Ectodermal cell (in vitro differentiated cells): ENCODE measurements around the gene ARL6. TPM values are rescaled to one million over a fixed set of nuclear protein-coding genes. Genes with fewer than 3 reads are reported as not detected.

Source experiments
- H3K27ac ChIP-seq: 2 replicates; pipeline ENCODE4 v1.7.0; 2013; ENCODE audit warnings: mild to moderate bottlenecking, low read depth, low read length; ENCODE audit not compliant: insufficient read depth, poor library complexity, severe bottlenecking
- H3K27me3 ChIP-seq: 2 replicates; pipeline ENCODE4 v1.7.0; 2013; ENCODE audit warnings: mild to moderate bottlenecking, low read length; ENCODE audit not compliant: insufficient read depth, control insufficient read depth, poor library complexity, severe bottlenecking
- H3K36me3 ChIP-seq: one replicate; pipeline ENCODE4 v1.7.0; 2013; ENCODE audit warnings: low read length; ENCODE audit not compliant: control insufficient read depth, insufficient read depth
- H3K4me1 ChIP-seq: one replicate; pipeline ENCODE4 v1.7.0; 2013; ENCODE audit warnings: low read length; ENCODE audit not compliant: control insufficient read depth, insufficient read depth
- H3K4me3 ChIP-seq: 2 replicates; pipeline ENCODE4 v1.7.0; 2013; ENCODE audit warnings: low read depth, low read length, control low read depth; ENCODE audit not compliant: insufficient read depth
- H3K9me3 ChIP-seq: 2 replicates; pipeline ENCODE4 v1.7.0; 2013; ENCODE audit warnings: mild to moderate bottlenecking, low read length, moderate library complexity; ENCODE audit not compliant: control insufficient read depth
- WGBS, 2 experiments: methylation state at CpG; one replicate each; pipeline ENCODE4 v1.1.7; 2013; ENCODE audit warnings: missing lambda C conversion rate in 2 of 2; 5-methylcytosine and 5-hydroxymethylcytosine counted together
- polyA plus RNA-seq, 4 experiments: library from polyadenylated mRNA; stranded (reverse); fragments of 50-300 nt; gene quantifications; one replicate each; pipeline ENCODE4 v1.2.3, GENCODE V29; 2013

The ARL6 gene
- polyA plus RNA-seq (2013, experiment 1 of 4): 13.1 TPM
- 12.2 TPM for polyA plus RNA-seq (2013, experiment 2 of 4)
- 9.6 TPM for polyA plus RNA-seq (2013, experiment 3 of 4)
- 8.7 TPM for polyA plus RNA-seq (2013, experiment 4 of 4)

GRCh38 chr3:97764407-97765238 lies at the start of gene ARL6:
Gene ARL6, plus strand, starts transcription at chr3:97764758. Its CDS starts 3,350 bp downstream, at chr3:97768108.
- 0 to 1% methylated on average over 46 of the region's 46 CpGs for WGBS, 2 experiments
- peak within 1 kb of the TSS; percentile 81 for H3K4me3 ChIP-seq
- no peaks in the 10 kb centered on the region for H3K27me3 ChIP-seq
- H3K27ac ChIP-seq: peak within 1 kb of the TSS; percentile 81
- peaks cover 2% of the 10 kb centered on the region for H3K4me1 ChIP-seq
- no peaks in the 10 kb centered on the region for H3K36me3 ChIP-seq
- no peaks in the 10 kb centered on the region for H3K9me3 ChIP-seq

DNA sequence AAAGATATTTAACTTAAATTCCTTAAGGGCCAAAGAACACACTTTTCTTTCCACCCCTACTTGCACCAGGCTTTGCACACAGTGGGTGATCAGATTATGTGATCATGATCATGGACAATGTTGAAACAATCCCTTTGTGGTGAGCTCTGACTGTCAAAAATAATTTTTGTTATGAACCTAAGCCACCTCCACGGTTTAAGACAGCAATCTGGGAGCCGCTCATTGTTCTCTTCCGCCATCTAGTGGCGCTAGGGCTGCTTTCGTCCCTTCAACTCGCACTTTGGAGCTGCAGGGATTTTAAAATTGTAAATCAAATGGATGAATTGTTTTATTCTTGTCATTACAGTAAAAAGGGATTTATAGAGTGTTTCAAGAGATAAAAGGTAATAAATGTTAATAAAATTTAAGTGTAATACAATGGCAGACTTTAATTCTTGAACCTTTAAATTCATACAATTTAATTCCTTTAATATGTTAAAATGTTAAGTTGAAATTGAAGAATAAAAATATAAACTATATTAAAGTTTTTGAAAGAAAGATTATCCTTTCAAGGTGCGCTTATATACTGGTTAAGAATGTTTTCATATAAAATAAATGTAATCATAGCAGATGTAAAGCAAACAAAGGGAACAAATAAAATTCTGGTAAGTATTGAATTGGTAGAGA lies 45.3 kb upstream of the ARL6 start:
- 0 to 7% methylated on average over 6 to 7 of the region's 7 CpGs for WGBS, 2 experiments
- no peaks in the 10 kb centered on the region for H3K4me1 ChIP-seq
- no peaks in the 10 kb centered on the region for H3K27me3 ChIP-seq
- no peaks in the 10 kb centered on the region for H3K36me3 ChIP-seq
- no peaks in the 10 kb centered on the region for H3K9me3 ChIP-seq
- H3K4me3 ChIP-seq: no peak overlapping the region
- no peak overlapping the region for H3K27ac ChIP-seq

GRCh38 chr3:97720417-97720816 lies 44.1 kb upstream of the ARL6 start:
- WGBS, 2 experiments: 87 to 89% methylated on average over 2 of the region's 2 CpGs
- no peaks in the 10 kb centered on the region for H3K4me1 ChIP-seq
- H3K27me3 ChIP-seq: no peaks in the 10 kb centered on the region
- H3K9me3 ChIP-seq: no peaks in the 10 kb centered on the region
- H3K27ac ChIP-seq: no peak overlapping the region
- no peaks in the 10 kb centered on the region for H3K36me3 ChIP-seq
- no peak overlapping the region for H3K4me3 ChIP-seq

DNA sequence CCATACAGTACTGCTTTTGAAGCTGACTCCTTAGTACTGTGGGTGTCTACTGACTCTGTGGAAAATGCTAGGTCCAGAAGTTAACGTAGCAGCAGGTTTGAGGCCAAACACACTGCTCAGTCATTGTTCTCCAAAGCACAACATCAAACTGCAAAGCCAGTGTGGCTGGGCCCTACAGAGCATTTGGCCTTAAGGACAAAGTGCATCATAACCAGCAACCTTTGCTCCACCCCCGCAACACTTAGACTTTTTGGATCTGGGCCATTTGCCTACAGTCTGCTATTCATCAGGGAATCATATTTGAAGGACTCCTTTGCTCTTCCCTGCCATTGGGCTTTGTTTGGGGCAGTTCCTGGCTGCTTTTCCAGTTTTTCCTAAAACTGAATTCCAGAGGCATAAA lies 43.1 kb upstream of the ARL6 start:
- no peaks in the 10 kb centered on the region for H3K36me3 ChIP-seq
- no peaks in the 10 kb centered on the region for H3K27me3 ChIP-seq
- H3K9me3 ChIP-seq: no peaks in the 10 kb centered on the region
- no peaks in the 10 kb centered on the region for H3K4me1 ChIP-seq
- H3K4me3 ChIP-seq: no peak overlapping the region
- 90 to 92% methylated on average over 2 of the region's 2 CpGs for WGBS, 2 experiments
- no peak overlapping the region for H3K27ac ChIP-seq

- no peaks in the 10 kb centered on the region for H3K36me3 ChIP-seq
- no peaks in the 10 kb centered on the region for H3K27me3 ChIP-seq
- no peak overlapping the region for H3K27ac ChIP-seq
- H3K9me3 ChIP-seq: no peaks in the 10 kb centered on the region
- 56 to 59% methylated on average over 3 of the region's 3 CpGs for WGBS, 2 experiments
- no peaks in the 10 kb centered on the region for H3K4me1 ChIP-seq
- H3K4me3 ChIP-seq: no peak overlapping the region
These were observed 27.6 kb upstream of the ARL6 start for GRCh38 chr3:97736928-97737327.

DNA sequence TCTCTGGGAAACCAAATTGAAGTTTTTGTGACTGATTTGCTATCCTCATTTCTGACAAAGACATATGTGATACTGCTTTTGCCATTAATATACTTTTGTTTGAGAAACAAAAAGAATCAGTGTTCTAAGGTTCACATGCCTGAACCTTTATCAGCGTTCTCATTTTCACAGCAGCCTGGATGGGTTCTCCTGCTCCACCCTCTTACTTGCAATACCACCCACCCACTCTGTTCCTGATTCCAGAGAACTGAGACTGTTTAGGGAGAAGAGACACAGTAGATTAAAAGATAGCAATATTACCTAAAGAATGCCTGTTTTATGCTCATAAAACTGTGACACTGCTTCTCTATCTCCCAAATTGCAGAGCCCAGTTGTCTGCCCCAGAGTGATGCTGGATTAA lies 25.8 kb upstream of the ARL6 start:
- H3K4me3 ChIP-seq: no peak overlapping the region
- H3K27ac ChIP-seq: no peak overlapping the region
- no peaks in the 10 kb centered on the region for H3K36me3 ChIP-seq
- H3K27me3 ChIP-seq: no peaks in the 10 kb centered on the region
- no peaks in the 10 kb centered on the region for H3K9me3 ChIP-seq
- 80 to 82% methylated on average over 1 of the region's 1 CpG for WGBS, 2 experiments
- H3K4me1 ChIP-seq: no peaks in the 10 kb centered on the region

DNA sequence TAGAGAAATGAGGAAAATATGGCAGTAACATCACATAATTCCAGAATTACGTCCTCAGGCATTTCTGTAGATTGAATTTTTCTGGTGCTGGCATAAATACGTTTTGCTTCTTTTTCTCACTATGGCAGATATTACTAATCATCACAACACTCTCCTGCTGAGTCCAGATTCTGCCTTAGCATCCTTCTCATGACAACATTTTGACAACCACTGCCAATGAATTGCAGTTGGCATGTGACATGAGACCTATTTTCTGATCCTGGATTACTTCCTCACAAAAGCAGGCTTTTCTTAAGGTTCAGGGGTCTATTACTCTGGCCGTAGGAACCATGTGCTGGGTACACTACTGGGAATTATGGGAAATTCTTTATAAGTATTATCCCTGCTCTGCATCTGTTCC lies 22.5 kb upstream of the ARL6 start:
- H3K4me3 ChIP-seq: no peak overlapping the region
- WGBS, 2 experiments: 91 to 93% methylated on average over 3 of the region's 3 CpGs
- H3K36me3 ChIP-seq: no peaks in the 10 kb centered on the region
- H3K9me3 ChIP-seq: no peaks in the 10 kb centered on the region
- no peak overlapping the region for H3K27ac ChIP-seq
- H3K27me3 ChIP-seq: no peaks in the 10 kb centered on the region
- H3K4me1 ChIP-seq: no peaks in the 10 kb centered on the region

DNA sequence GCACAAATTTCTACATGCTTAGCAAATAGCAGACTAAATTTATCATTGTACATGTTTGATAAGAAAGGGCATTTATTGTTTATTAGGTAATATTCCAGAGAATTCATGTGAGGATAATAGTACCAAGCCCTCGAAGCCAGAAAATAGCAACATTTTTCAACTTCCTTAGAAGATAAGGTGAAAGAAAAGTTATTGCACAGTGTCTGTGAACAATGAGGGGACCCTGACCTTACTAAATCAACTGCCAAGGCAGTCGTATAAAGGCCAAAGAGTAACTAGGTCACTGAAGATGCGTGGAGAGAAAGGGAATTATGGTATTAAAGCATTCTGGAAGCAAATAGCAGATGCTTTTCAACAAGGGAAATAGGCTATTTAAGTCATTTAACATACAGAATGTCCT lies 20.3 kb upstream of the ARL6 start:
- Histone ChIP-seq H3K27me3 (no peaks in the 10 kb centered on the region), H3K27ac (no peak overlapping the region), H3K4me3 (no peak overlapping the region), H3K36me3 (no peaks in the 10 kb centered on the region), H3K4me1 (no peaks in the 10 kb centered on the region), H3K9me3 (no peaks in the 10 kb centered on the region)
- 84 to 88% methylated on average over 3 of the region's 3 CpGs for WGBS, 2 experiments

GRCh38 chr3:97763586-97764406 lies 762 bp upstream of the ARL6 start:
- Histone ChIP-seq H3K9me3 (no peaks in the 10 kb centered on the region), H3K27me3 (no peaks in the 10 kb centered on the region), H3K36me3 (no peaks in the 10 kb centered on the region), H3K4me1 (peaks cover 2% of the 10 kb centered on the region), H3K4me3 (peak overlapping the region; percentile 81), H3K27ac (peak overlapping the region; percentile 81)
- 24 to 30% methylated on average over 21 to 22 of the region's 22 CpGs for WGBS, 2 experiments

- Histone ChIP-seq H3K27me3 (no peaks in the 10 kb centered on the region), H3K27ac (no peak overlapping the region), H3K9me3 (no peaks in the 10 kb centered on the region), H3K4me3 (peak overlapping the region; percentile 81), H3K4me1 (peaks cover 2% of the 10 kb centered on the region), H3K36me3 (peaks cover 5% of the 10 kb centered on the region)
- 34 to 55% methylated on average over 2 of the region's 2 CpGs for WGBS, 2 experiments
These were observed 778 bp downstream of the ARL6 start for GRCh38 chr3:97765336-97765735.
